Trophoblast cell (in vitro differentiated cells and primary cell): ENCODE data around the gene ABL1.

Experiments used
- DNase-seq, 2 donors: peaks; one replicate each; pipeline ENCODE4 v3.0.0-alpha.2; 2016
- H2AFZ ChIP-seq: 2 replicates; pipeline ENCODE4 v1.6.1; 2013; ENCODE audit warnings: low read length, moderate library complexity, mild to moderate bottlenecking; ENCODE audit not compliant: insufficient read depth, poor library complexity
- H2AK5ac ChIP-seq: 2 replicates; pipeline ENCODE4 v1.6.1; 2013; ENCODE audit warnings: mild to moderate bottlenecking, low read length
- H2BK120ac ChIP-seq: 2 replicates; pipeline ENCODE4 v1.6.1; 2013; ENCODE audit warnings: low read length, mild to moderate bottlenecking, moderate library complexity; ENCODE audit not compliant: insufficient read depth, poor library complexity
- H2BK12ac ChIP-seq: 2 replicates; pipeline ENCODE4 v1.6.1; 2013; ENCODE audit warnings: mild to moderate bottlenecking, low read length, moderate library complexity
- H2BK5ac ChIP-seq: 2 replicates; pipeline ENCODE4 v1.6.1; 2013; ENCODE audit warnings: low read length, low read depth, moderate library complexity, mild to moderate bottlenecking; ENCODE audit not compliant: poor library complexity
- H3K14ac ChIP-seq: 2 replicates; pipeline ENCODE4 v1.6.1; 2013; ENCODE audit warnings: mild to moderate bottlenecking, low read length
- H3K18ac ChIP-seq: 2 replicates; pipeline ENCODE4 v1.6.1; 2013; ENCODE audit warnings: mild to moderate bottlenecking, low read length
- H3K23ac ChIP-seq: 2 replicates; pipeline ENCODE4 v1.6.1; 2013; ENCODE audit warnings: low read length
- H3K27ac ChIP-seq: 2 replicates; pipeline ENCODE4 v1.5.1; 2013; ENCODE audit warnings: low read depth, mild to moderate bottlenecking, inconsistent platforms, low read length, moderate library complexity
- H3K27me3 ChIP-seq: 2 replicates; pipeline ENCODE4 v1.6.1; 2013; ENCODE audit warnings: inconsistent platforms, mild to moderate bottlenecking, low read length, moderate library complexity; ENCODE audit not compliant: insufficient read depth
- H3K36me3 ChIP-seq, 2 experiments: 1 replicate in 1 of 2; 2 replicates in 1 of 2; pipeline ENCODE4 v1.6.1; 2013; ENCODE audit warnings: low read length in 2 of 2, mild to moderate bottlenecking in 2 of 2, moderate library complexity in 1 of 2; ENCODE audit not compliant: insufficient read depth in 2 of 2, control insufficient read depth in 1 of 2
- H3K4ac ChIP-seq: 2 replicates; pipeline ENCODE4 v1.6.1; 2013; ENCODE audit warnings: low read depth, mild to moderate bottlenecking, low read length, moderate library complexity
- H3K4me1 ChIP-seq, 2 experiments: 1 replicate in 1 of 2; 2 replicates in 1 of 2; pipeline ENCODE4 v1.6.1; 2013; ENCODE audit warnings: low read length in 2 of 2, mild to moderate bottlenecking in 2 of 2, moderate library complexity in 1 of 2; ENCODE audit not compliant: insufficient read depth in 2 of 2, control insufficient read depth in 1 of 2
- H3K4me2 ChIP-seq: 2 replicates; pipeline ENCODE4 v1.6.1; 2013; ENCODE audit warnings: inconsistent platforms, mild to moderate bottlenecking, low read length, moderate library complexity
- H3K4me3 ChIP-seq: 2 replicates; pipeline ENCODE4 v1.5.1; 2013; ENCODE audit warnings: mild to moderate bottlenecking, low read depth, low read length, inconsistent platforms
- H3K79me1 ChIP-seq: one replicate; pipeline ENCODE4 v1.6.1; 2013; ENCODE audit warnings: low read length
- H3K79me2 ChIP-seq: 2 replicates; pipeline ENCODE4 v1.6.1; 2013; ENCODE audit warnings: low read length, mild to moderate bottlenecking; ENCODE audit not compliant: control insufficient read depth, insufficient read depth, poor library complexity
- H3K9ac ChIP-seq: 2 replicates; pipeline ENCODE4 v1.6.1; 2013; ENCODE audit warnings: mild to moderate bottlenecking, low read length
- H3K9me3 ChIP-seq: 2 replicates; pipeline ENCODE4 v1.6.1; 2013; ENCODE audit warnings: low read depth, mild to moderate bottlenecking, control low read depth, inconsistent platforms, low read length; ENCODE audit not compliant: insufficient read depth
- H4K12ac ChIP-seq: 2 replicates; pipeline ENCODE4 v1.6.1; 2013; ENCODE audit warnings: low read depth, mild to moderate bottlenecking, low read length, moderate library complexity
- H4K8ac ChIP-seq: 2 replicates; pipeline ENCODE4 v1.6.1; 2013; ENCODE audit warnings: low read depth, mild to moderate bottlenecking, low read length, moderate library complexity
- H4K91ac ChIP-seq: one replicate; pipeline ENCODE4 v1.6.1; 2013; ENCODE audit warnings: low read depth, mild to moderate bottlenecking, low read length, moderate library complexity
- WGBS: extraction: QIAGEN DNeasy Blood & Tissue Kit; methylation state at CpG from one replicate; pipeline ENCODE4 v1.1.7; 2013; ENCODE audit warnings: missing lambda C conversion rate; ENCODE audit not compliant: insufficient read length, insufficient coverage; ENCODE audit errors: extremely low coverage; 5-methylcytosine and 5-hydroxymethylcytosine counted together

ABL1 gene

DNA sequence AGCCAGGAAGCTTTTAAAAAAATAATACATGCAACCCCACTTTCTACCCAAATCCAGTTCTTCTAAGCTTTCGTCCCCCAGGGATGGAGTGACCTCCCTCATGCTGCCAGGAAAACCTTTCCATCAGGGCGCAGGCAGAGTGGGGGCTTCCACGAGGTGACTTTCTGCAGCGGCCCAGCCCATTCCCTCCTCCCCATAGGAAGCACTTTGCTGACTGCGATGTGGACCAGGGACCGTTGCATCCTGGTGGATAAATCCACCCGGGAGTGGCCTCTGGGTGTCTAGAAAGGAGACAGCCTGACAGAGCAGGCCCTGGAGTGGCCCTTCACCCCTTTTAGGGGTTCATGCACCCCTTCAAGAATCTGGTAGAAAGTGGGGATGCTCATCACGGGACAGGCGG lies 60.0 kb downstream of the ABL1 start:
- Histone ChIP-seq H4K12ac (no peak overlapping the region), H3K18ac (no peak overlapping the region), H3K36me3 (peaks cover 12 to 21% of the 10 kb centered on the region in 2 experiments), H3K4me1 (no peaks in the 10 kb centered on the region), H3K9ac (no peak overlapping the region), H3K4me2 (no peak overlapping the region), H2BK12ac (no peak overlapping the region), H2AK5ac (no peak overlapping the region), H3K4ac (no peak overlapping the region), H3K79me1 (no peaks in the 10 kb centered on the region), H4K91ac (no peak overlapping the region), H3K9me3 (no peaks in the 10 kb centered on the region), H2BK5ac (no peak overlapping the region), H2BK120ac (no peak overlapping the region), H2AFZ (no peak overlapping the region), H3K79me2 (no peaks in the 10 kb centered on the region), H4K8ac (no peak overlapping the region), H3K27ac (no peak overlapping the region), H3K23ac (no peak overlapping the region), H3K27me3 (no peaks in the 10 kb centered on the region), H3K14ac (no peak overlapping the region), H3K4me3 (no peak overlapping the region)
- DNase-seq = no peak
- WGBS = no CpG with 5 or more reads among the region's 9 CpGs

DNA sequence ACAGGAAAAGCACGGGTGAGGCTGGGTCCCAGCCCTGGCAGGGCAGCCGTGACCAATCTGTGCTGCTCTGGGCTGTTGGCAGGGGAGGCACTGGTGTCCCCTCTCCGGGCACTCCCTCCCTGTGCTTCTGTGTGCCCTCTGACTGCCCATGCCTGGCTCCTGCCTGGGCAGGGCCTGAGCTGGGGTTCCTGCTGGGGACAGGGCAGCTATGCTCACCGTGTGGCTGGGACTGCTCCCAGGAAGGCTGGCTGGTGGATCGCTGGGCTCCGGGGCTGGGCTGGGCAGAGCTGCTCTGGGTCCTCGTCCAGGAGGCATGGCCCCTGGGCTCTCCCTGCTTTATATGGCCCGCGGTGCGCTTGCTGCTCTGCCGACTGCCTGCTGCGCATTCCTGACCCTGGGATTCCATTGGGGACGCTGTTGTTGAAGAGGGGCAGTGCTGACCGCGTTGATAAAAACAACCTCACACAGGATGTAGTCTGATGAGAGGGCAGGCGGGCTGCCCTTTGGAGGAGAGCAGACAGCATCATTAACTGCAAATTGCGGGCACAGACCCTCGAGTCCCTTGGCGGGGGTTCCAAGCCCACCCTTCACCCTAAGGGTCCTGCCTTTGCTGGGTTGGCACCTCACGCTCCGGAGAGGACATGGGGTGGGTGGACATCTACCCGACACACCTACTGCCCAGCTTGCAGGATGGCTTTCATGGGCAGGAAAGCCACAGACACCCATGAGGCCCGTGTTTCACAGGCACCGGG lies 60.6 kb downstream of the ABL1 start:
- WGBS = no CpG with 5 or more reads among the region's 24 CpGs
- H3K27ac ChIP-seq = no peak overlapping the region
- no peaks in the 10 kb centered on the region for H3K27me3 ChIP-seq
- no peak overlapping the region for H2BK12ac ChIP-seq
- H3K9me3 ChIP-seq = no peaks in the 10 kb centered on the region
- H2AK5ac ChIP-seq = no peak overlapping the region
- H3K36me3 ChIP-seq = peaks cover 8 to 17% of the 10 kb centered on the region in 2 experiments
- no peak overlapping the region for H3K23ac ChIP-seq
- H2BK5ac ChIP-seq = no peak overlapping the region
- no peak overlapping the region for H3K4me3 ChIP-seq
- no peak overlapping the region for H3K9ac ChIP-seq
- no peak overlapping the region for H2AFZ ChIP-seq
- no peak overlapping the region for H4K12ac ChIP-seq
- DNase-seq = no peak
- no peak overlapping the region for H4K8ac ChIP-seq
- H3K4me1 ChIP-seq = no peaks in the 10 kb centered on the region
- H3K79me2 ChIP-seq = no peaks in the 10 kb centered on the region
- no peak overlapping the region for H4K91ac ChIP-seq
- H3K79me1 ChIP-seq = no peaks in the 10 kb centered on the region
- no peak overlapping the region for H2BK120ac ChIP-seq
- H3K14ac ChIP-seq = no peak overlapping the region
- no peak overlapping the region for H3K18ac ChIP-seq
- no peak overlapping the region for H3K4ac ChIP-seq
- H3K4me2 ChIP-seq = no peak overlapping the region

DNA sequence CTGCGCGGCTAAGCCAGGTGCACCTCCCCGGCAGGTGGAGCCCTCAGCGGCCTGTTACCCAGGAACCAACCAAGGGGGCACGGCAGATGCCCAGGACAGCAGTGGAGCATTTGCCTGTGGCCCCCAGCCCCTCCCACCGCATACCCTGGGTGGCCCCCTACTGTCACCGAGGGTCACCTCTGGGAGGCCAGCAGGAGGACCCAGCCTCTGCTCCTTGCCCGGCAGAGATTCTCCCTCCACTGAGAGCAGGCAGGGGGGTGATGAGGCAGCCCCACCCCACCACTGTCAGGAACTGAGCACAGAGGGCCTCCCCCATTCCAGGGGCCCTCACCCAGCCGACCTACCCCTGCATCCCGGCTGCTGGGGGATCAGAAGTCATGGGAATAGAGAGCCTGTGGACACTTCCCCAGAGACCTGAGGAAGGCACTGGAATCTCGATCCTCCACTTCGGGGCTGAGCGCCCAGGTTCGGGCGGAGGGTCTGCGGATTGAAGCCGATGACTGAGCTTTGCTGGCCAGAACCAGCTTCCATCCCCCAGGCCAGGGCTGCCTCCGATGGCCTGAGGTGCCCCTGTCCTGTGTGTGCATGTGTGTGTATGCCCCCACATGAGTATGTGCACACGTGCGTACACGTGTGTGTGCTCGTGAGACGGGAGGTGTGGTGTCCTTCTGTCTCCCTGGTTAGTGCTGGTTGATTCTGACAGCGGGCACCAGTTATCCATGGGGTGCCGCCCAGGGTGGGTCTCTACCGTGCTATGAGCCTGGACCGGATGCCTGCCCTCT lies 61.4 kb downstream of the ABL1 start, which contains the start of gene QRFP:
QRFP (minus strand) TSS at position 580 of the 782 bp plus-strand sequence. CDS start 2,974 bp downstream, outside the sequence.
- Histone ChIP-seq H3K23ac (no peak within 1 kb of the TSS), H3K14ac (no peak within 1 kb of the TSS), H2AK5ac (no peak within 1 kb of the TSS), H2BK120ac (no peak within 1 kb of the TSS), H2AFZ (no peak within 1 kb of the TSS), H4K91ac (no peak within 1 kb of the TSS), H3K4me1 (no peaks in the 10 kb centered on the region), H3K18ac (no peak within 1 kb of the TSS), H3K79me1 (no peaks in the 10 kb centered on the region), H3K4me3 (peak within 1 kb of the TSS; percentile 41), H4K12ac (no peak within 1 kb of the TSS), H3K4me2 (no peak within 1 kb of the TSS), H3K27me3 (no peaks in the 10 kb centered on the region), H3K4ac (no peak within 1 kb of the TSS), H3K27ac (no peak within 1 kb of the TSS), H3K79me2 (no peaks in the 10 kb centered on the region), H4K8ac (no peak within 1 kb of the TSS), H3K36me3 (peaks cover 8 to 17% of the 10 kb centered on the region in 2 experiments), H3K9me3 (no peaks in the 10 kb centered on the region), H2BK5ac (no peak within 1 kb of the TSS), H3K9ac (no peak within 1 kb of the TSS), H2BK12ac (no peak within 1 kb of the TSS)
- DNase-seq = peak in 1 of 2 donors; percentile 18
- WGBS = no CpG with 5 or more reads among the region's 27 CpGs

DNA sequence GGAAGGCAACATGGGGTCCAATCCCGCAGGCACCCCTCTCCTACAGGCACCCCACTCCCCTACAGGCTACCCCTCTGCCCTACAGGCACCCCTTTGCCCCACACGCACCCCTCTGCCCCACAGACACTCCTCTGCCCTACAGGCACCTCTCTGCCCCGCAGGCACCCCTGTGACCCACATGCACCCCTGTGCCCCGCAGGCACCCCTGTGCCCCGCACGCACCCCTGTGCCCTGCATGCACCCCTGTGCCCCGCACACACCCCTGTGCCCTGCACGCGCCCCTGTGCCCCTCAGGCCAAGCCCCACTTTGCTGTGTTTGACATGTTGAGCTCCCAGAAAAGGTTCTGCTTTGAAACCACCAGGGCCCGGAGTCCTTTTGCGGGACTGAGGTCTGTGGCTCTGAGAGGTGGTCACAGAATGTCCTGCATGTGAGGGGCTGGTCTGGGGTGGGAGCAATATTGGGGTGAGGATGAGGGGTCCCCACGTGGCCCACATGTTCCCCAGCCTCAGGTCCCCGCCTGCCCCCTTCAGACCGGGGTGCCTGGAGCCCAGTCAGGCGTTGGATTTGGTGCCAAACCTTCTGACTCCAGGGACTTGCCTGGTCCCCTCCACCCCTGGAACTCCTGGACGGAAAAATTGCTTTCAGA lies 62.2 kb downstream of the ABL1 start:
- Histone ChIP-seq H3K18ac (no peak overlapping the region), H3K4me1 (no peaks in the 10 kb centered on the region), H3K36me3 (peaks cover 3 to 17% of the 10 kb centered on the region in 2 experiments), H3K9ac (no peak overlapping the region), H2BK5ac (no peak overlapping the region), H3K79me2 (no peaks in the 10 kb centered on the region), H3K4ac (no peak overlapping the region), H4K91ac (no peak overlapping the region), H2BK120ac (no peak overlapping the region), H4K8ac (no peak overlapping the region), H3K4me2 (no peak overlapping the region), H2BK12ac (no peak overlapping the region), H3K27me3 (no peaks in the 10 kb centered on the region), H4K12ac (no peak overlapping the region), H3K9me3 (no peaks in the 10 kb centered on the region), H2AK5ac (no peak overlapping the region), H3K79me1 (no peaks in the 10 kb centered on the region), H2AFZ (no peak overlapping the region), H3K4me3 (no peak overlapping the region), H3K23ac (no peak overlapping the region), H3K14ac (no peak overlapping the region), H3K27ac (no peak overlapping the region)
- no peak for DNase-seq
- no CpG with 5 or more reads among the region's 16 CpGs for WGBS
